ENCODE data around the gene MAPKAPK3. TPM values are rescaled to one million over a fixed set of nuclear protein-coding genes. Genes with fewer than 3 reads are reported as not detected.
A peak's percentile ranks its signal among the peaks of the same experiment; 100 is the strongest.

MAPKAPK3 gene
- total and polyA plus RNA-seq, 12 donors: 40.6 to 101 (median 65.0) TPM

DNA sequence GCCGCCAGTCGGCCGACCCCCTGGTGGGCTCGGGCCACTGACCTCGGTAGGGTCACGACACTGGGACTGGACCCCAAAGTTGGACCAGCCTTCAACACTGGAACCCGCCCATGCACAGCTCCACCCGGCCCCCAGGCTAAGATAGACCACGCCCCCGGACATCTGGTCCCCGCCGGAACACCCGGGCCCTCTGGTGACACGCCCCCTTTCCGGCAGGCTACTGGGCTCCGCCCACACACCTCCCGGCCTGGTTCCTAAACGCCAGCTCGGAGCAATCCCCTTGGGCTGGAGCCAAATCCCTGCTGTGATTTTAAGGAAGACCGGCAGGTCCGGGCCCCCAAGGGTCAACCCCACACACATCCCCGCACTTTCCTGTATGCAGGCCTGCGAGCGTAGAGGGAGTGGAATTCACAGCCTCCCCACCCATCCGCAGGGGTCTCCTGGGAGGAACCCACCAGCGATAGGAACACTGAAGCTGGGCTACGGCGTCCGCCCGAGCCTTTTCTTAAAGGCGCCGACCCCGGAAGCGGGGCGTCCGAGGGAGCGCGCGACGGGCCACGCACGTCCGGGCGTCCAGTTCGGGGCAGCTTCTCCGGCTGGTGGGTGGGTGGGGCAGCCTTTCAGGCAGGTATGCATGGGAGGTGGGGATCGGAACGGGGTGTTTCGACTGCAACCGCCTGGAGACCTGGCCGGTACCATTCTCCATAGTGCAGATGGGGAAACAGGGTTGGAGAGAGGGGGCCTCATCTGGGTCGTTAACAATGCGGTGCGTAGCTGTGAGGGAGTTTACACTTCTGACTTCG, 47.8 kb upstream of the MAPKAPK3 start, which contains the start of gene HEMK1:
Gene HEMK1 (plus strand): TSS at position 576 of the 803 bp plus-strand sequence. CDS start 1,583 bp downstream, outside the sequence.
- intact Hi-C loops (cut with DNase I): no loop called here
- TF ChIP-seq, protein P1, sequence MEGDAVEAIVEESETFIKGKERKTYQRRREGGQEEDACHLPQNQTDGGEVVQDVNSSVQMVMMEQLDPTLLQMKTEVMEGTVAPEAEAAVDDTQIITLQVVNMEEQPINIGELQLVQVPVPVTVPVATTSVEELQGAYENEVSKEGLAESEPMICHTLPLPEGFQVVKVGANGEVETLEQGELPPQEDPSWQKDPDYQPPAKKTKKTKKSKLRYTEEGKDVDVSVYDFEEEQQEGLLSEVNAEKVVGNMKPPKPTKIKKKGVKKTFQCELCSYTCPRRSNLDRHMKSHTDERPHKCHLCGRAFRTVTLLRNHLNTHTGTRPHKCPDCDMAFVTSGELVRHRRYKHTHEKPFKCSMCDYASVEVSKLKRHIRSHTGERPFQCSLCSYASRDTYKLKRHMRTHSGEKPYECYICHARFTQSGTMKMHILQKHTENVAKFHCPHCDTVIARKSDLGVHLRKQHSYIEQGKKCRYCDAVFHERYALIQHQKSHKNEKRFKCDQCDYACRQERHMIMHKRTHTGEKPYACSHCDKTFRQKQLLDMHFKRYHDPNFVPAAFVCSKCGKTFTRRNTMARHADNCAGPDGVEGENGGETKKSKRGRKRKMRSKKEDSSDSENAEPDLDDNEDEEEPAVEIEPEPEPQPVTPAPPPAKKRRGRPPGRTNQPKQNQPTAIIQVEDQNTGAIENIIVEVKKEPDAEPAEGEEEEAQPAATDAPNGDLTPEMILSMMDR (IDR thresholded peaks at IDR 0.05): no peak
- peak in 1 of 2 donors; percentile 60 for TF ChIP-seq POLR2A (IDR thresholded peaks at IDR 0.05)

GRCh38 chr3:50570508-50571279, 46.3 kb upstream of the MAPKAPK3 start:
- intact Hi-C loops (cut with DNase I): loop anchor here in 1 of 2 donors (2.0 kb wide), 1 partner anchor 44 kb away; no protein-coding TSS in a partner anchor
- Histone ChIP-seq H3K4me3 (no peak overlapping the region), H3K27ac (no peak overlapping the region)

More for the DNA sequence above, 47.8 kb upstream of the MAPKAPK3 start, which contains the start of gene HEMK1:
- peak within 1 kb of the TSS in 4 of 5 donors; percentile 50 to 89 (median 75) for H3K27ac ChIP-seq
- no peaks in the 10 kb centered on the region for H3K36me3 ChIP-seq (replicated peaks in 1 of 2)
- H3K27me3 ChIP-seq: no peaks in the 10 kb centered on the region
- peak within 1 kb of the TSS in 3 of 4 donors; percentile 2 to 82 (median 54) for H3K4me3 ChIP-seq
- H3K4me1 ChIP-seq (replicated peaks in 1 of 2): peaks cover 12 to 29% of the 10 kb centered on the region in 2 donors
- WGBS, 4 donors: 0% methylated on average over 15 to 55 of the region's 55 CpGs
- H3K9me3 ChIP-seq (replicated peaks in 1 of 3): no peaks in the 10 kb centered on the region
- peak; percentile 98 to 99 (median 98) for DNase-seq

GRCh38 chr3:50571486-50571885, 45.5 kb upstream of the MAPKAPK3 start:
- H3K9me3 ChIP-seq (replicated peaks in 1 of 3): no peaks in the 10 kb centered on the region
- H3K4me1 ChIP-seq (replicated peaks in 1 of 2): peaks cover 12 to 28% of the 10 kb centered on the region in 2 donors
- intact Hi-C loops (cut with DNase I): loop anchor here in 1 of 2 donors (2.0 kb wide), 1 partner anchor 43 kb away; no protein-coding TSS in a partner anchor
- no peaks in the 10 kb centered on the region for H3K27me3 ChIP-seq
- TF ChIP-seq, protein P1 (IDR thresholded peaks at IDR 0.05): no peak
- TF ChIP-seq POLR2A (IDR thresholded peaks at IDR 0.05): no peak
- DNase-seq: no peak
- no peak overlapping the region for H3K27ac ChIP-seq
- no peaks in the 10 kb centered on the region for H3K36me3 ChIP-seq (replicated peaks in 1 of 2)
- no peak overlapping the region for H3K4me3 ChIP-seq
- 40 to 75% (median 63%) methylated on average over 2 to 4 of the region's 4 CpGs for WGBS, 4 donors

More at GRCh38 chr3:50570508-50571279, 46.3 kb upstream of the MAPKAPK3 start:
- H3K27me3 ChIP-seq: no peaks in the 10 kb centered on the region
- no peak for DNase-seq
- H3K36me3 ChIP-seq (replicated peaks in 1 of 2): no peaks in the 10 kb centered on the region
- peaks cover 12 to 29% of the 10 kb centered on the region in 2 donors for H3K4me1 ChIP-seq (replicated peaks in 1 of 2)
- TF ChIP-seq, protein P1 (IDR thresholded peaks at IDR 0.05): no peak
- TF ChIP-seq POLR2A (IDR thresholded peaks at IDR 0.05): no peak
- WGBS, 4 donors: 69 to 84% (median 80%) methylated on average over 3 to 5 of the region's 5 CpGs
- H3K9me3 ChIP-seq (replicated peaks in 1 of 3): no peaks in the 10 kb centered on the region

DNA sequence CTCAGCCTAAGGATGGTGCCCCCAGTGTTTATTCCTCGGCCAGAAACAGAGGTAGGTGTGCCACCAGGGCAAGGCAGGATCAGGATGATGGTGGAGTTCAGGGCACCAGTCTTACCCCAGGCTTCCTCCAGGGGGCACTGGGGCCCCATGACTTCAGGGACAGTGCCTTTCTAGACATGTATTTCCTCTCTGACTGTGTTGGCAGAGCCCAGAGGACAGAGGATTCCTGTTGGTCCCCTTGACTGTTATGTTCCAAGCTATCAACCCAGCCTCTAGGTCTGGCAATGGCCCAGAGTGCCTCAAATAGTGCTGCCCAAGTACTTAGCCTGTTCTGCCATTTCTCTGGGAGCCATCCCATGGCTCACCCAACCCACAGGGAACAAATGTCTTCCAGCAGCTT, 44.8 kb upstream of the MAPKAPK3 start:
- intact Hi-C loops (cut with DNase I): loop anchor here in 1 of 2 donors (2.0 kb wide), 1 partner anchor 41 kb away; no protein-coding TSS in a partner anchor
- no peaks in the 10 kb centered on the region for H3K9me3 ChIP-seq (replicated peaks in 1 of 3)
- TF ChIP-seq, protein P1 (IDR thresholded peaks at IDR 0.05): peak; percentile 67 to 97 (median 94)
- TF ChIP-seq POLR2A (IDR thresholded peaks at IDR 0.05): no peak
- WGBS, 4 donors: 10 to 17% (median 11%) methylated on average over 1 of the region's 1 CpG
- H3K36me3 ChIP-seq (replicated peaks in 1 of 2): peaks cover 0 to 2% of the 10 kb centered on the region in 2 donors
- H3K4me1 ChIP-seq (replicated peaks in 1 of 2): peaks cover 12 to 21% of the 10 kb centered on the region in 2 donors
- H3K27me3 ChIP-seq: no peaks in the 10 kb centered on the region
- H3K27ac ChIP-seq: no peak overlapping the region
- H3K4me3 ChIP-seq: no peak overlapping the region
- peak; percentile 69 to 89 (median 79) for DNase-seq
